DND-41 (cell line): ENCODE data around the gene SEMA3E.
"Not testable (repeated sequence)": the region's sequence is repeated elsewhere in the genome, so short reads cannot be mapped to it uniquely, and the experiment has no call there.

ENCODE experiments used
- ATAC-seq: fragments of 200-7000 bp; cut with Tn5 transposase; 3 replicates; pipeline ENCODE4 v1.9.1; 2021; ENCODE audit warnings: low read depth; ENCODE audit not compliant: insufficient read depth
- DNase-seq: peaks from one replicate; pipeline ENCODE4 v3.0.0-alpha.2; 2020
- H2AFZ ChIP-seq: 2 replicates; pipeline ENCODE4 v1.6.0; 2012; ENCODE audit warnings: low read depth, low read length
- H3K27ac ChIP-seq: 2 replicates; pipeline ENCODE4 v1.5.1; 2012; ENCODE audit warnings: low read length, inconsistent platforms
- H3K27me3 ChIP-seq: fragments of 200-600 bp; sonication (generic); 2 replicates; pipeline ENCODE4 v1.6.0; 2012; ENCODE audit warnings: low read length, mild to moderate bottlenecking, inconsistent platforms; ENCODE audit not compliant: insufficient read depth, poor library complexity
- H3K36me3 ChIP-seq: 2 replicates; pipeline ENCODE4 v1.5.1; 2012; ENCODE audit warnings: low read length, inconsistent platforms; ENCODE audit not compliant: insufficient read depth
- H3K4me1 ChIP-seq: 2 replicates; pipeline ENCODE4 v1.5.1; 2012; ENCODE audit warnings: mild to moderate bottlenecking, low read length; ENCODE audit not compliant: insufficient read depth
- H3K4me2 ChIP-seq: 2 replicates; pipeline ENCODE4 v1.6.0; 2012; ENCODE audit warnings: mild to moderate bottlenecking, moderate library complexity, low read length, inconsistent platforms; ENCODE audit not compliant: insufficient read depth
- H3K4me3 ChIP-seq, 2 experiments: fragments of 200-600 bp in 1 of 2; shearing (Covaris generic) in 1 of 2; 2 replicates each; pipeline ENCODE4 v1.5.1; 2012 to 2016; ENCODE audit warnings: inconsistent platforms in 2 of 2, low read length in 2 of 2, mild to moderate bottlenecking in 2 of 2, low read depth in 1 of 2, moderate library complexity in 1 of 2
- H3K79me2 ChIP-seq: 2 replicates; pipeline ENCODE4 v1.6.0; 2012; ENCODE audit warnings: low read length, inconsistent platforms; ENCODE audit not compliant: insufficient read depth
- H3K9ac ChIP-seq: 2 replicates; pipeline ENCODE4 v1.6.0; 2012; ENCODE audit warnings: low read depth, mild to moderate bottlenecking, inconsistent platforms, low read length, moderate library complexity
- H3K9me3 ChIP-seq: 2 replicates; pipeline ENCODE4 v1.5.1; 2012; ENCODE audit warnings: low read length, moderate library complexity, mild to moderate bottlenecking, inconsistent platforms; ENCODE audit not compliant: insufficient read depth, severe bottlenecking
- H4K20me1 ChIP-seq: 2 replicates; pipeline ENCODE4 v1.6.0; 2012; ENCODE audit warnings: low read length; ENCODE audit not compliant: insufficient read depth
- CTCF ChIP-seq: IDR thresholded peaks from 2 replicates; pipeline ENCODE4 v1.5.1; 2012; ENCODE audit warnings: borderline replicate concordance, low read length, moderate library complexity, mild to moderate bottlenecking; ENCODE audit not compliant: poor library complexity, severe bottlenecking; ENCODE audit errors: extremely low read depth
- EZH2 ChIP-seq: IDR thresholded peaks from 3 replicates; pipeline ENCODE4 v1.6.1; 2012; ENCODE audit warnings: borderline replicate concordance, low read depth, mild to moderate bottlenecking, moderate library complexity, low read length, inconsistent platforms; ENCODE audit not compliant: severe bottlenecking

SEMA3E gene

DNA sequence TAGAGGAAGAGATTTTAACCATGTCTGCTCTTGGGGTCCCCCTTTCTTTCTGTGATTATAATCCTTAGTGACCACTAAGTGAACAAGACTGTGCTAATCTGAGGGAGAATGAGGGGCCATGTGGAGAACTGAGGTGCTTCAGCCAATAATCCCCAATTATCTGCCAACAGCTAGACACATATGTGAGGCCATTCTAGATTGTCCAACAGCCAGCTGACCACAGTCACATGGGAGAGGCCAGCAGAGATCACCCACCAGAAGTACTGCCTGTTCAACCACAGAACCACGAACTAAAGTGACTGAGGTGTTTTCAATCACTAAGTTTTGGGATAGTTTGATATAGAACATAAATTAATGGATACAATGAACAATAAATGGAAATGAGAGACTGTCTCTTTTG lies 74.3 kb downstream of the SEMA3E start:
- Histone ChIP-seq H4K20me1 (no peaks in the 10 kb centered on the region), H3K9ac (no peak overlapping the region), H3K27ac (no peak overlapping the region), H2AFZ (no peak overlapping the region), H3K4me1 (no peaks in the 10 kb centered on the region), H3K4me2 (no peak overlapping the region), H3K79me2 (no peaks in the 10 kb centered on the region), H3K36me3 (no peaks in the 10 kb centered on the region), H3K9me3 (no peaks in the 10 kb centered on the region), H3K27me3 (no peaks in the 10 kb centered on the region), H3K4me3 (no peak overlapping the region)
- no peak for DNase-seq
- ATAC-seq, result no peak
- no peak for TF ChIP-seq EZH2
- no peak for TF ChIP-seq CTCF

- Histone ChIP-seq H3K4me2 (no peak overlapping the region), H3K79me2 (no peaks in the 10 kb centered on the region), H3K9me3 (no peaks in the 10 kb centered on the region), H3K27ac (no peak overlapping the region), H3K36me3 (no peaks in the 10 kb centered on the region), H3K4me1 (no peaks in the 10 kb centered on the region), H3K4me3 (no peak overlapping the region), H3K27me3 (no peaks in the 10 kb centered on the region), H3K9ac (no peak overlapping the region), H4K20me1 (no peaks in the 10 kb centered on the region), H2AFZ (no peak overlapping the region)
- no peak for ATAC-seq
- no peak for DNase-seq
- no peak for TF ChIP-seq EZH2
- TF ChIP-seq CTCF, result no peak
Measured at GRCh38 chr7:83562960-83563359, 86.0 kb downstream of the SEMA3E start.

DNA sequence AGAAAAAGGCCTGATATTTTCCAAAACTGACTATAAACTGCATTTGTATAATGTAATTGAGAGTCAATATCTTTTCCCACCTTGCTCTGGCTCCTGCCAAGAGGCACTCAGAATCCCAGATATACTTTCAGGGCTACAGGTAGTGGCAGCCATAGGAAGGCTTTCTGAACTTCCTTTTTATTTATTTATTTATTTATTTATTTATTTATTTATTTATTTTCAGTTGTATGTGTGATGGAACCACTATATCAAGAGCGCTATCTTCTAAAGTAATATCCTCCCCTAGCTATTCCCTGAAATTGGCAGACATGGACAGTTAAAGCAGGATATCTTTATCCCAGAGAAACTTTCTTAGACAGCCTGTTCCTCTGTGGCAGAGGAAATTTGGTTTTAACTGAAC lies 86.7 kb downstream of the SEMA3E start:
- no peak overlapping the region for H3K4me3 ChIP-seq
- H2AFZ ChIP-seq, result no peak overlapping the region
- no peaks in the 10 kb centered on the region for H3K9me3 ChIP-seq
- H3K4me1 ChIP-seq, result no peaks in the 10 kb centered on the region
- DNase-seq (no peak), ATAC-seq (no peak)
- no peaks in the 10 kb centered on the region for H3K27me3 ChIP-seq
- no peak overlapping the region for H3K27ac ChIP-seq
- H3K79me2 ChIP-seq, result no peaks in the 10 kb centered on the region
- no peak for TF ChIP-seq CTCF
- no peak for TF ChIP-seq EZH2
- H3K4me2 ChIP-seq, result no peak overlapping the region
- no peaks in the 10 kb centered on the region for H3K36me3 ChIP-seq
- H3K9ac ChIP-seq, result no peak overlapping the region
- no peaks in the 10 kb centered on the region for H4K20me1 ChIP-seq

- Histone ChIP-seq H3K9me3 (no peaks in the 10 kb centered on the region), H3K36me3 (no peaks in the 10 kb centered on the region), H3K4me2 (no peak overlapping the region), H3K27me3 (no peaks in the 10 kb centered on the region), H4K20me1 (no peaks in the 10 kb centered on the region), H3K79me2 (no peaks in the 10 kb centered on the region), H3K4me3 (no peak overlapping the region), H2AFZ (no peak overlapping the region), H3K9ac (no peak overlapping the region), H3K4me1 (no peaks in the 10 kb centered on the region), H3K27ac (no peak overlapping the region)
- ATAC-seq (no peak), DNase-seq (no peak)
- TF ChIP-seq CTCF (no peak), EZH2 (no peak)
Measured at GRCh38 chr7:83559887-83560286, 89.1 kb downstream of the SEMA3E start.

DNA sequence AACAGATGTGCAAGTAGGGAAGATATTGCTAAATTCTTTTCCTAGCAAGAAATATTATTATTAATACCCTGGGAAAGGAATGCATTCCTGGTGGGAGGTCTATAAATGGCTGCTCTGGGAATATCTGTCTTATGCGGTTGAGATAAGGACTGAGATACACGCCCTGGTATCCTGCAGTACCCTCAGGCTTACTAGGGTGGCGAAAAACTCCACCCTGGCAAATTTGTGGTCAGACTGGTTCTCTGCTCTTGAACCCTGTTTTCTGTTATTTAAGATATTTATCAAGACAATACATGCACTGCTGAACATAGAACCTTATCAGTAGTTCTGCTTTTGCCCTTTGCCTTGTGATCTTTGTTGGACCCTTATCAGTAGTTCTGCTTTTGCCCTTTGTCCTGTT lies 96.4 kb downstream of the SEMA3E start:
- not testable (repeated sequence) for H3K36me3 ChIP-seq, H2AFZ ChIP-seq, H3K4me2 ChIP-seq, ATAC-seq, H3K9ac ChIP-seq, H3K79me2 ChIP-seq, H3K9me3 ChIP-seq, H3K27me3 ChIP-seq, H3K27ac ChIP-seq, DNase-seq, H3K4me3 ChIP-seq, H4K20me1 ChIP-seq, H3K4me1 ChIP-seq
